Ascending aorta (tissue), 2 donors: Measurements from ENCODE around the gene SLC2A10. TPM values are rescaled to one million over a fixed set of nuclear protein-coding genes. Genes with fewer than 3 reads are reported as not detected.

Experiments used
- DNase-seq, 2 donors: peaks; one replicate each; pipeline ENCODE4 v3.0.0-alpha.2; 2019; ENCODE audit warnings: low spot score in 2 of 2
- H3K27ac ChIP-seq, 2 donors: fragments of 200-600 bp; sonication (generic); one replicate each; pipeline ENCODE4 v1.5.1; 2016 to 2017; ENCODE audit warnings: mild to moderate bottlenecking in 1 of 2
- H3K27me3 ChIP-seq: fragments of 200-600 bp; sonication (generic); one replicate; pipeline ENCODE4 v1.5.1; 2017
- H3K36me3 ChIP-seq, 2 donors: fragments of 200-600 bp; sonication (generic); one replicate each; pipeline ENCODE4 v1.5.1; 2016
- H3K4me1 ChIP-seq, 2 donors: fragments of 200-600 bp; sonication (generic); one replicate each; pipeline ENCODE4 v1.5.1; 2016 to 2017; ENCODE audit warnings: mild to moderate bottlenecking in 1 of 2
- H3K4me3 ChIP-seq, 2 donors: fragments of 200-600 bp; sonication (generic); one replicate each; pipeline ENCODE4 v1.5.1; 2016 to 2017; ENCODE audit warnings: mild to moderate bottlenecking in 1 of 2
- H3K9me3 ChIP-seq, 2 donors: fragments of 200-600 bp; sonication (generic); one replicate each; pipeline ENCODE4 v1.5.1; 2016
- CTCF ChIP-seq, 3 experiments: fragments of 200-600 bp in 2 of 3; fragments of 450-650 bp in 1 of 3; sonication (generic) in 2 of 3; IDR thresholded peaks; one replicate each; pipeline ENCODE4 v1.5.1; 2016 to 2019; ENCODE audit warnings: antibody characterized with exemption in 3 of 3, mild to moderate bottlenecking in 1 of 3, moderate library complexity in 1 of 3
- intact Hi-C: fragments of 100-400 bp; cut with DNase I; formaldehyde crosslinking; loops from one replicate; pipeline ENCODE4 v1.15.1; 2023
- total RNA-seq: library from RNA; depleted of rRNA; stranded (reverse); fragments of >200 nt; gene quantifications from one replicate; pipeline ENCODE4 v1.1.0, GENCODE V29; 2016

SLC2A10 gene
- total RNA-seq, 1 donor from 2014 or later: 13.1 TPM

- no peaks in the 10 kb centered on the region for H3K9me3 ChIP-seq
- no peaks in the 10 kb centered on the region for H3K27me3 ChIP-seq
- no peak for DNase-seq
- intact Hi-C loops: loop anchor here (5.0 to 10.0 kb wide), 3 partner anchors 121 to 569 kb away; partner anchors contain the start of gene CD40
- H3K27ac ChIP-seq: peak overlapping the region in 1 of 2 donors; percentile 62
- no peak for TF ChIP-seq CTCF (IDR thresholded peaks at IDR 0.05)
- peaks cover 16 to 24% of the 10 kb centered on the region in 2 donors for H3K4me1 ChIP-seq
- H3K36me3 ChIP-seq: peaks cover 4% of the 10 kb centered on the region in 2 donors
- peak overlapping the region; percentile 35 to 61 for H3K4me3 ChIP-seq
Observed at GRCh38 chr20:46683668-46683938, 25.8 kb upstream of the SLC2A10 start.

- no peaks in the 10 kb centered on the region for H3K9me3 ChIP-seq
- intact Hi-C loops: loop anchor here (5.0 to 10.0 kb wide), 3 partner anchors 122 to 569 kb away; partner anchors contain the start of gene CD40
- H3K4me1 ChIP-seq: peaks cover 16 to 24% of the 10 kb centered on the region in 2 donors
- TF ChIP-seq CTCF (IDR thresholded peaks at IDR 0.05): no peak
- peak overlapping the region; percentile 35 to 61 for H3K4me3 ChIP-seq
- H3K27ac ChIP-seq: peak overlapping the region; percentile 46 to 62
- peak in 1 of 2 donors; percentile 69 for DNase-seq
- H3K27me3 ChIP-seq: no peaks in the 10 kb centered on the region
- peaks cover 4% of the 10 kb centered on the region in 2 donors for H3K36me3 ChIP-seq
Observed at GRCh38 chr20:46683939-46684750, 25.3 kb upstream of the SLC2A10 start.

GRCh38 chr20:46688151-46689081 lies 21.0 kb upstream of the SLC2A10 start:
- DNase-seq: peak in 1 of 2 donors; percentile 64
- Histone ChIP-seq H3K9me3 (no peaks in the 10 kb centered on the region), H3K27ac (peak overlapping the region; percentile 84 to 89), H3K27me3 (no peaks in the 10 kb centered on the region), H3K36me3 (peaks cover 4% of the 10 kb centered on the region in 2 donors), H3K4me3 (peak overlapping the region; percentile 66 to 69), H3K4me1 (peaks cover 9 to 16% of the 10 kb centered on the region in 2 donors)
- TF ChIP-seq CTCF (IDR thresholded peaks at IDR 0.05): no peak
- intact Hi-C loops: loop anchor here (1.0 to 10.0 kb wide), 5 partner anchors 21 to 754 kb away; partner anchors contain the start of genes CD40, NCOA5, PCIF1 and SLC2A10

- intact Hi-C loops: loop anchor here (1.0 to 10.0 kb wide), 5 partner anchors 20 to 754 kb away; partner anchors contain the start of genes CD40, NCOA5, PCIF1 and SLC2A10
- peaks cover 4% of the 10 kb centered on the region in 2 donors for H3K36me3 ChIP-seq
- H3K4me1 ChIP-seq: peaks cover 9 to 14% of the 10 kb centered on the region in 2 donors
- H3K4me3 ChIP-seq: peak within 1 kb of the TSS; percentile 66 to 69
- peak; percentile 98 to 99 for DNase-seq
- TF ChIP-seq CTCF (IDR thresholded peaks at IDR 0.05): peak; percentile 38 to 62 (median 41)
- no peaks in the 10 kb centered on the region for H3K27me3 ChIP-seq
- peak within 1 kb of the TSS; percentile 84 to 89 for H3K27ac ChIP-seq
- no peaks in the 10 kb centered on the region for H3K9me3 ChIP-seq
Observed at GRCh38 chr20:46689082-46689753, 20.2 kb upstream of the SLC2A10 start, which contains the start of gene TP53RK. TP53RK (minus strand) TSS chr20:46689444; CDS start chr20:46689414, 30 bp downstream.

- Histone ChIP-seq H3K36me3 (peaks cover 4% of the 10 kb centered on the region in 2 donors), H3K4me1 (peaks cover 9 to 14% of the 10 kb centered on the region in 2 donors), H3K4me3 (peak overlapping the region; percentile 66 to 69), H3K27me3 (no peaks in the 10 kb centered on the region), H3K27ac (peak overlapping the region; percentile 84 to 89), H3K9me3 (no peaks in the 10 kb centered on the region)
- no peak for DNase-seq
- intact Hi-C loops: loop anchor here (1.0 to 10.0 kb wide), 5 partner anchors 20 to 755 kb away; partner anchors contain the start of genes CD40, NCOA5, PCIF1 and SLC2A10
- TF ChIP-seq CTCF (IDR thresholded peaks at IDR 0.05): no peak
Observed at GRCh38 chr20:46689754-46690085, 19.7 kb upstream of the SLC2A10 start.
